Activated T-helper 1 cell treated with anti-CD3 and anti-CD28 coated beads, Interleukin-12 subunit alpha, Interleukin-12 subunit beta, Interleukin-2, Interleukin-4 antibody, amounts not matched to agents 30 ng/mL and 10 ng/mL and 1 ng/mL, durations not matched to agents 14 hours and 24 hours and 36 hours (primary cell): ENCODE data around the gene KLHL8. TPM values are rescaled to one million over a fixed set of nuclear protein-coding genes. Genes with fewer than 3 reads are reported as not detected.
A peak's percentile ranks its signal among the peaks of the same experiment; 100 is the strongest.

ENCODE experiments used
- DNase-seq: peaks from one replicate; pipeline ENCODE4 v3.0.0; 2021; ENCODE audit warnings: low spot score
- H3K27ac Mint-ChIP-seq: one replicate; pipeline ENCODE4 v1.8.0; 2021; ENCODE audit warnings: mild to moderate bottlenecking, mixed read lengths
- H3K27me3 Mint-ChIP-seq: one replicate; pipeline ENCODE4 v1.8.0; 2022; ENCODE audit warnings: mild to moderate bottlenecking, moderate library complexity, mixed read lengths; ENCODE audit not compliant: insufficient read depth
- H3K36me3 Mint-ChIP-seq: one replicate; pipeline ENCODE4 v1.8.0; 2021; ENCODE audit warnings: low read depth, mixed read lengths
- H3K4me1 Mint-ChIP-seq: one replicate; pipeline ENCODE4 v1.8.0; 2021; ENCODE audit warnings: low read depth, mixed read lengths
- H3K4me3 Mint-ChIP-seq: one replicate; pipeline ENCODE4 v1.8.0; 2021; ENCODE audit warnings: mild to moderate bottlenecking, moderate library complexity, mixed read lengths
- H3K9me3 Mint-ChIP-seq: one replicate; pipeline ENCODE4 v1.8.0; 2021; ENCODE audit warnings: mixed read lengths
- intact Hi-C: fragments of 100-400 bp; cut with micrococcal nuclease; formaldehyde crosslinking; loops from one replicate; pipeline ENCODE4 v1.15.1; 2024
- total RNA-seq: library from RNA; stranded (reverse); gene quantifications from 2 replicates; pipeline ENCODE4 v1.2.3, GENCODE V29; 2022

Gene KLHL8
- 15.1 and 17.6 TPM in 2 replicates for total RNA-seq

GRCh38 chr4:87220094-87220822 is at the start of gene KLHL8:
KLHL8 (minus strand) TSS chr4:87220618; CDS start chr4:87195539, 25,079 bp downstream.
- H3K4me1 Mint-ChIP-seq: peaks cover 18% of the 10 kb centered on the region
- H3K9me3 Mint-ChIP-seq: no peaks in the 10 kb centered on the region
- H3K4me3 Mint-ChIP-seq: peak within 1 kb of the TSS; percentile 89
- H3K27ac Mint-ChIP-seq: peak within 1 kb of the TSS; percentile 88
- no peaks in the 10 kb centered on the region for H3K36me3 Mint-ChIP-seq
- intact Hi-C loops: loop anchor here (1.0 to 5.0 kb wide), 10 partner anchors 11 to 627 kb away; partner anchors contain the start of genes HSD17B11 and NUDT9
- DNase-seq: peak; percentile 89
- peaks cover 19% of the 10 kb centered on the region for H3K27me3 Mint-ChIP-seq

DNA sequence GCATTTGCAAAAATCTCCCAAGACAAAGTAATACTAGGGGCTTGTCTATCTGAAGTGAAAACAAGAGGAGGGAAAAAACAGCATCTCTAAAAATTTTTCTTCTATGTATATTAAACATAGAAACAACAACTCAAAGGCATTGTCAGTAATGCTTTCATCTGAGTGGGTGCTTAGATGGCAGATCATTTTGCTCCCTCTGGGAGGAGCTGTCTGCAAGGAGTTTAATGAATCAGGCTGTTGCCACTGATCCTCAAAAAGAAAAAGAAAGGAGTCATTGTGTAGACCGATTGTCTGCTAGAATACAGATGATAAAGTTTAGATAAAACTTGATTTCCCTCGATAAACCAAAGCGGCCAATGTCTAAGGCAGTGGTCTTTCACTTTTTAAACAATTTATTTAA is 49.7 kb upstream of the KLHL8 start:
- Mint-ChIP-seq H3K27me3 (peaks cover 5% of the 10 kb centered on the region), H3K36me3 (no peaks in the 10 kb centered on the region), H3K9me3 (no peaks in the 10 kb centered on the region), H3K4me3 (no peak overlapping the region), H3K27ac (no peak overlapping the region), H3K4me1 (no peaks in the 10 kb centered on the region)
- no peak for DNase-seq
- intact Hi-C loops: loop anchor here (1.0 kb wide), 1 partner anchor 195 kb away; no protein-coding TSS in a partner anchor

GRCh38 chr4:87268411-87268810 is 48.0 kb upstream of the KLHL8 start:
- Mint-ChIP-seq H3K27ac (no peak overlapping the region), H3K36me3 (no peaks in the 10 kb centered on the region), H3K27me3 (peaks cover 11% of the 10 kb centered on the region), H3K4me3 (no peak overlapping the region), H3K4me1 (no peaks in the 10 kb centered on the region), H3K9me3 (no peaks in the 10 kb centered on the region)
- intact Hi-C loops: no loop called here
- no peak for DNase-seq

DNA sequence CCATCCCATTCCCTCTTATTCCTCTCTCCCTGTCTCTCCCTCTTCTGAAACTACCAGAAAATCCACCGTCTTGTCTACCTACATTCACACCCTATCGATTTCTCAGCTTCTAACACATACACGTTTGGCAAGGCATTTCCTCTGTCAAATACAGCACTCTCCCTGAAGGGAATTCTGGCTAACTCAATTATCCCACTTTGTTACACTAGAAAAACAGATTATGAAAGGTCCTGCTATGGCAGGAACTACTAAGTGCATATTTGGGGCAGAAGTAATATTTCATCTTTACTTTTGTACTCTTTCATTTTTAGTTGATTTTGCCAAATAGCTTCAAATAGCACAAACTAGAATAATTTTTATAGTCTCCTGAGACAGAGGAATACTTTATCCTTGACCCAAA is 46.6 kb upstream of the KLHL8 start:
- no peak for DNase-seq
- no peaks in the 10 kb centered on the region for H3K36me3 Mint-ChIP-seq
- no peaks in the 10 kb centered on the region for H3K4me1 Mint-ChIP-seq
- H3K27me3 Mint-ChIP-seq: peaks cover 14% of the 10 kb centered on the region
- intact Hi-C loops: no loop called here
- no peak overlapping the region for H3K27ac Mint-ChIP-seq
- no peak overlapping the region for H3K4me3 Mint-ChIP-seq
- no peaks in the 10 kb centered on the region for H3K9me3 Mint-ChIP-seq

DNA sequence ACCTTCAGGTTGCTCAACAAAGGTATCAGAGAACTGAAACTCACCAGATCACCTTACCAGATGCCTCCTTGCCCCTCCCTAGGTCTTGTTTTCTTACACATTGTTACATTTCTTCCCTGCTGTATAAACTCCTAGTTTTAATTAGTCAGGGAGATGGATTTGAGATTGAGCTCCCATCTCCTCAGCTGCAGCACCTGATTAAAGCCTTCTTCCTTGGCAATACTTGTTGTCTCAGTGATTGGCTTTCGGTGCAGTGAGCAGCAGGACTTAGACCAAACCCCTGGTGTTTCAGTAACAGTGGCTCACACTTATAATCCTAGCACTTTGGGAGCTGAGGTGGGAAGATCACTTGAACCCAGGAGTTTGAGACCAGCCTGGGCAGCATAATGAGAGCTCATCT is 42.5 kb upstream of the KLHL8 start:
- no peaks in the 10 kb centered on the region for H3K9me3 Mint-ChIP-seq
- no peak overlapping the region for H3K27ac Mint-ChIP-seq
- DNase-seq: no peak
- no peaks in the 10 kb centered on the region for H3K4me1 Mint-ChIP-seq
- intact Hi-C loops: no loop called here
- H3K27me3 Mint-ChIP-seq: peaks cover 8% of the 10 kb centered on the region
- H3K4me3 Mint-ChIP-seq: no peak overlapping the region
- no peaks in the 10 kb centered on the region for H3K36me3 Mint-ChIP-seq

DNA sequence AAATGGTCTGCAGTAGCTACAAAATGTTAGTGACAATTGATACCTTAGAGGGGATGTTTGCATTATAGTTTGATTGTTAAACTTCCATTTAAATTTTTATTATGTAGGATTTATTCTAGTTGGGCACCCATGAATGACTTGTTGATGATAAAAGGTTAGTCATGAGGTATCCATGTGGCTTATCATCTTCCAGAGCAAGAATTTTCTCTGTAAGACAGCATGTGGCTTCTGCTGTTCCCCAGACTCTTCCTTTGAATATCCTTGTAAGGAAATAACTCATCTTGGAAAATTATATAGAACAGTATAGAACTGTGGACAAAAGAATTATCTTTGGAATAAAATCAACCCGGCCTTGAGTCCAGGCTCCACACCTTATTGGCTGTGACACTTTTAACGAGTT is 40.1 kb upstream of the KLHL8 start:
- Mint-ChIP-seq H3K27me3 (peaks cover 8% of the 10 kb centered on the region), H3K4me3 (no peak overlapping the region), H3K9me3 (peaks cover 5% of the 10 kb centered on the region), H3K27ac (no peak overlapping the region), H3K36me3 (no peaks in the 10 kb centered on the region), H3K4me1 (no peaks in the 10 kb centered on the region)
- intact Hi-C loops: no loop called here
- no peak for DNase-seq

GRCh38 chr4:87258677-87259076 is 38.3 kb upstream of the KLHL8 start:
- peaks cover 5% of the 10 kb centered on the region for H3K27me3 Mint-ChIP-seq
- H3K36me3 Mint-ChIP-seq: no peaks in the 10 kb centered on the region
- H3K4me1 Mint-ChIP-seq: no peaks in the 10 kb centered on the region
- H3K27ac Mint-ChIP-seq: no peak overlapping the region
- peaks cover 7% of the 10 kb centered on the region for H3K9me3 Mint-ChIP-seq
- intact Hi-C loops: no loop called here
- no peak for DNase-seq
- no peak overlapping the region for H3K4me3 Mint-ChIP-seq

- H3K4me1 Mint-ChIP-seq: no peaks in the 10 kb centered on the region
- H3K27me3 Mint-ChIP-seq: no peaks in the 10 kb centered on the region
- H3K9me3 Mint-ChIP-seq: peaks cover 7% of the 10 kb centered on the region
- intact Hi-C loops: no loop called here
- H3K36me3 Mint-ChIP-seq: no peaks in the 10 kb centered on the region
- no peak overlapping the region for H3K27ac Mint-ChIP-seq
- no peak for DNase-seq
- H3K4me3 Mint-ChIP-seq: no peak overlapping the region
These were observed 37.1 kb upstream of the KLHL8 start for GRCh38 chr4:87257523-87257922.

- Mint-ChIP-seq H3K36me3 (no peaks in the 10 kb centered on the region), H3K4me3 (no peak overlapping the region), H3K4me1 (no peaks in the 10 kb centered on the region), H3K9me3 (peaks cover 7% of the 10 kb centered on the region), H3K27me3 (no peaks in the 10 kb centered on the region), H3K27ac (no peak overlapping the region)
- intact Hi-C loops: no loop called here
- no peak for DNase-seq
These were observed 35.3 kb upstream of the KLHL8 start for GRCh38 chr4:87255755-87256154.

DNA sequence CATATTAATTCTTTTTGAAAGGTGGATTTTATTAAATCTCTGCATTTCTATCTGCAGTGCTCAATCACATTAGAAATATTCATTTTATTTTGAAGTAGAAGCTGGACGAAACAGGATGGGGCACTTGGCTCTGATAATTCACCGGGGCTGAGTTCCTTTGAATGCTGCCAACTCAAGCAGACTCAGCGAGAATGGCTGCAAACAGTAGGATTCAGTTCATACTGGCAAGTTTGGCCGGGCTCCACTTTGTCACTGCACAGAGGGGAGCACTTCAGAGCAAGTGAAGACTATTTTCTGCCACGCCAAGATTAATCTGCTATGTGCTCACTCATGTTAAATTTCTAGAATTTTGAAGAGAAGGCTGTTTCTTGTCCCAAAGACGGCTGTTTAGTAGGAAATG is 30.7 kb upstream of the KLHL8 start:
- H3K27me3 Mint-ChIP-seq: peaks cover 5% of the 10 kb centered on the region

GRCh38 chr4:87250294-87250693 is 29.9 kb upstream of the KLHL8 start:
- Mint-ChIP-seq H3K36me3 (no peaks in the 10 kb centered on the region), H3K4me1 (no peaks in the 10 kb centered on the region), H3K4me3 (no peak overlapping the region), H3K27me3 (peaks cover 5% of the 10 kb centered on the region), H3K27ac (no peak overlapping the region), H3K9me3 (peaks cover 4% of the 10 kb centered on the region)
- intact Hi-C loops: no loop called here
- DNase-seq: no peak

More for the DNA sequence above, 30.7 kb upstream of the KLHL8 start:
- DNase-seq: no peak
- H3K4me1 Mint-ChIP-seq: no peaks in the 10 kb centered on the region
- intact Hi-C loops: no loop called here
- no peak overlapping the region for H3K27ac Mint-ChIP-seq
- no peak overlapping the region for H3K4me3 Mint-ChIP-seq
- no peaks in the 10 kb centered on the region for H3K36me3 Mint-ChIP-seq
- H3K9me3 Mint-ChIP-seq: peaks cover 11% of the 10 kb centered on the region

DNA sequence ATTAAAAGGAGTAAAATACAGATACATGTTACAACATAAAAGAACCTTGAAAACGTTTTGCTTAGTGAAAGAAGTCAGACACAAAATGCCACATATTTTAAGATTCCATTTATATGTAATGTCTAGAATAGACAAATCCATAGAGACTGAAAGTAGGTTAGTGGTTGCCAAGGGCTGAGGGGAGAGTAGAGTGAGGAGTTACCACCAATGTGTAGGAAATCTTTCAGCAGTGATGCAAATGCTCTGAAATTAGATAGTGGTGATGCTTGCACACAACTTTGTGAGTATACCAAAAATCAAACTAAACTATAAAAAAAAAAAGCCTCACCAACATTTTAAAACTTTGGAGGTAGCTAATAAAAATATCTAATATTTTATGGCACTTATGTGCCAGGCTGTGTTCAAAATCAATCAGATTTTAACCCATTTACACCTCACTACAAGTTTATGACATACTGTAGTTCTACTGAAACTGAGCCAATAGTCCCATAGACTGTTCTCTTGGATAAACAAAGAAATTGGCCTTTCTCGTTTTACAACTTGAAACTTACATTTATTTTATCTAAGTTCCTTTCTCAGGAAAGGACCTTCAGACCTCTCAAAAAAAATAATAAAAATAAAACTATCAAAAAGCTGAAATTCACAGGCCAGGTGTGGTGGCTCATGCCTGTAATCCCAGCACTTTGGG is 29.1 kb upstream of the KLHL8 start:
- Mint-ChIP-seq H3K36me3 (no peaks in the 10 kb centered on the region), H3K4me3 (no peak overlapping the region), H3K9me3 (peaks cover 7% of the 10 kb centered on the region), H3K27ac (no peak overlapping the region), H3K27me3 (peaks cover 7% of the 10 kb centered on the region), H3K4me1 (no peaks in the 10 kb centered on the region)
- intact Hi-C loops: no loop called here
- no peak for DNase-seq

GRCh38 chr4:87243426-87244053 is 23.1 kb upstream of the KLHL8 start:
- no peak overlapping the region for H3K27ac Mint-ChIP-seq
- H3K27me3 Mint-ChIP-seq: peaks cover 19% of the 10 kb centered on the region
- no peak overlapping the region for H3K4me3 Mint-ChIP-seq
- no peaks in the 10 kb centered on the region for H3K36me3 Mint-ChIP-seq
- DNase-seq: no peak
- H3K4me1 Mint-ChIP-seq: no peaks in the 10 kb centered on the region
- H3K9me3 Mint-ChIP-seq: peaks cover 29% of the 10 kb centered on the region
- intact Hi-C loops: no loop called here
